Colonic mucosa (tissue), 4 donors: ENCODE data around the gene EXOC3L1. TPM values are rescaled to one million over a fixed set of nuclear protein-coding genes. Genes with fewer than 3 reads are reported as not detected.

Experiments used
- DNase-seq: peaks from one replicate; pipeline ENCODE4 v3.0.0-alpha.2; 2020
- H3K27ac ChIP-seq: fragments of 200-600 bp; one replicate; pipeline ENCODE4 v1.8.0; 2021
- H3K27me3 ChIP-seq: fragments of 200-600 bp; one replicate; pipeline ENCODE4 v1.8.0; 2021
- H3K36me3 ChIP-seq: fragments of 200-600 bp; one replicate; pipeline ENCODE4 v1.8.0; 2021
- H3K4me1 ChIP-seq: fragments of 200-600 bp; one replicate; pipeline ENCODE4 v1.8.0; 2021; ENCODE audit warnings: mild to moderate bottlenecking
- H3K4me3 ChIP-seq: fragments of 200-600 bp; one replicate; pipeline ENCODE4 v1.8.0; 2021
- H3K9ac ChIP-seq, 2 donors: one replicate each; pipeline ENCODE4 v1.7.0; 2013; ENCODE audit warnings: control low read depth in 2 of 2, low read depth in 2 of 2, low read length in 2 of 2
- H3K9me3 ChIP-seq: fragments of 200-600 bp; one replicate; pipeline ENCODE4 v1.8.0; 2021
- CTCF ChIP-seq: fragments of 200-600 bp; IDR thresholded peaks from one replicate; pipeline ENCODE4 v1.8.0; 2022; ENCODE audit warnings: antibody characterized with exemption, mild to moderate bottlenecking
- intact Hi-C: fragments of 100-400 bp; cut with DNase I; formaldehyde crosslinking; loops from one replicate; pipeline ENCODE4 v1.14.1; 2022
- total RNA-seq, 2 donors: library from RNA; stranded (reverse); fragmentation: NEBNext Ultra II Directional in 1 of 2; extraction: Animal tissue kit (Norgen Biotek cat#: 25700) in 1 of 2; gene quantifications; one replicate each; pipeline ENCODE4 v1.2.1, GENCODE V29; 2021
- donor health status: healthy.
- donor health status: DM: no; HTN: no; CAD: no.
- donor health status: DM: no; HTN: no; CAD: no.

Gene EXOC3L1
- total RNA-seq, 2 donors from 2014 or later: 2.3 to 4.6 TPM

DNA sequence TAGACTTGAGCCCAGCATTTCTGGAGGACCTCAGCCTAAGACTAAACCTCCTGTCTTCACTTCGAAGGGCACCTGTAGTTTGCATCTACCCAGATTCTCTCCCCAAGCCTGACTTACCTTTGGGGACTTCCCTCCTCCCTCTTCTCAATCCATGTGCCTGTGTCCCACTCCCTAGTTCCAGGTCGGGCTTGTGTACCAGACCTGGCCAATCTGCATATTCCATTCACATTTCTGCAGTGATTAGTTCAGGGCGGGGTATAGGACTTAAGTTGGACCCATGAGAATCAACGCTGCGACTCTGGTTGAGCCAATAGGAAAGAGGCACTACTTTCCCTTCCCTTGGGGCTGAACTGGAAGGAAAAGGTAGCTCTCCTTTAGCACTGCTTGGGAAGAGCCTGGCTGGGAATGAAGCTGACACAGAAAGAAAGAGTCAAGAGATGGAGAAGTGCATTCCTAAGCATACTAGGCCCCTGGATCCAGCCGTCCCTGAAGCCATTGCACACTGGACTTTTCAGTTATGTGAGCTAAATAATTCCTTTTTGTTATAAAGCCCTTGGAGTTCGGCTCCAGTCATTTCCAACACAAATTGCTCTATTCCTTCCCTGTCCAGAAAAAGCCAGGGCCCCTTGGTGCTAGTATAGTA lies 32.7 kb downstream of the EXOC3L1 start:
- Histone ChIP-seq H3K36me3 (no peaks in the 10 kb centered on the region), H3K9ac (no peak overlapping the region), H3K4me3 (no peak overlapping the region), H3K27ac (no peak overlapping the region), H3K27me3 (no peaks in the 10 kb centered on the region), H3K4me1 (peaks cover 20% of the 10 kb centered on the region), H3K9me3 (no peaks in the 10 kb centered on the region)
- TF ChIP-seq CTCF: no peak
- DNase-seq: no peak
- intact Hi-C loops: loop anchor here (5.0 kb wide), 2 partner anchors 140 to 180 kb away; no protein-coding TSS in a partner anchor

- peaks cover 20% of the 10 kb centered on the region for H3K4me1 ChIP-seq
- peak; percentile 50 for DNase-seq
- H3K27ac ChIP-seq: no peak overlapping the region
- peak overlapping the region; percentile 16 to 68 for H3K9ac ChIP-seq
- H3K4me3 ChIP-seq: no peak overlapping the region
- no peaks in the 10 kb centered on the region for H3K36me3 ChIP-seq
- H3K9me3 ChIP-seq: no peaks in the 10 kb centered on the region
- no peak for TF ChIP-seq CTCF
- intact Hi-C loops: loop anchor here (5.0 kb wide), 2 partner anchors 139 to 179 kb away; no protein-coding TSS in a partner anchor
- H3K27me3 ChIP-seq: no peaks in the 10 kb centered on the region
Measured at GRCh38 chr16:67156143-67156844, 33.6 kb downstream of the EXOC3L1 start.

- Histone ChIP-seq H3K9me3 (no peaks in the 10 kb centered on the region), H3K4me3 (peak overlapping the region; percentile 16), H3K4me1 (peaks cover 20% of the 10 kb centered on the region), H3K27me3 (no peaks in the 10 kb centered on the region), H3K36me3 (no peaks in the 10 kb centered on the region), H3K9ac (peak overlapping the region; percentile 16 to 68), H3K27ac (no peak overlapping the region)
- peak; percentile 77 for DNase-seq
- intact Hi-C loops: loop anchor here (5.0 kb wide), 2 partner anchors 138 to 178 kb away; no protein-coding TSS in a partner anchor
- peak; percentile 91 for TF ChIP-seq CTCF
Measured at GRCh38 chr16:67155295-67156142, 34.4 kb downstream of the EXOC3L1 start.

DNA sequence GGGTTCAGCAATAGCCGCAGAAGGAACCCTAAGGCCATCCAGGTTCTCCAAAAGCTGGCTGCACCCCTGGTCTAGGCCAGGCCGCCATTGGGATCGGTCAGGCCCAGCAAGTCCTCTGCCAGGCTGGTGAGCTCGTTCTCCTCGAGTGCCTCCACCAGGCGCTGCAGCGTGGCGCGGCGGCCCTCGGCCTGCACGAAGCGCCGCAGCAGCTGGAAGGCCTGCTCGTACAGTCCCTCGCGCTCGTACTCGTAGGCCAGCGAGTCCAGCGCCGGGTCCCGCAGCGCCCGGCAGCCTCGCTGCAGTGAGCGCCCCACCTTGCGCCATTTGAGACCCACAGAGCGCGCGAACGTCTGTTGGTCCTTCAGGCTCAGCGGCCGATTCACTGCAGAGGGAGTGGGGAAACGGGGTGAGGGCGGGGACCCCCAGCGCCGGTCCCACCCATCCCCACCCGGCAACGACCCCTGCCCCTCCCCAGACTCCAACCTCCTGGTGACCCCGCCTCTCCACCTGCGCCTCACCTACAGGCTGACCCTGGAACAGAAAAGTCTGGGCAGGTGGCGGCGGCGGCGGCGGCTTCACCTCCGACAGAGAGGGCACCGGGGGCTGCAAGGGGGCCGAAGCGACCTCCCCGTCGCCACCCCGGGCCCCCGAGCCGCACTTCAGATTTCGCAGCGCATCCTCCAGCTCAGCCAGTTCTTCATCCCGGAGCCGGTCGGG lies 35.2 kb downstream of the EXOC3L1 start:
- Histone ChIP-seq H3K4me3 (peak overlapping the region; percentile 16), H3K27ac (no peak overlapping the region), H3K27me3 (no peaks in the 10 kb centered on the region), H3K9ac (no peak overlapping the region), H3K9me3 (no peaks in the 10 kb centered on the region), H3K36me3 (no peaks in the 10 kb centered on the region), H3K4me1 (peaks cover 20% of the 10 kb centered on the region)
- DNase-seq: no peak
- TF ChIP-seq CTCF: no peak
- intact Hi-C loops: loop anchor here (5.0 kb wide), 2 partner anchors 137 to 177 kb away; no protein-coding TSS in a partner anchor
